Hippocampal formation (tissue), 2 donors: ENCODE data around the gene APOB.

Experiments used
- DNase-seq, 2 donors: peaks; one replicate each; lab custom pipeline; 2025; lab: John Stamatoyannopoulos, UW

APOB gene, protein sequence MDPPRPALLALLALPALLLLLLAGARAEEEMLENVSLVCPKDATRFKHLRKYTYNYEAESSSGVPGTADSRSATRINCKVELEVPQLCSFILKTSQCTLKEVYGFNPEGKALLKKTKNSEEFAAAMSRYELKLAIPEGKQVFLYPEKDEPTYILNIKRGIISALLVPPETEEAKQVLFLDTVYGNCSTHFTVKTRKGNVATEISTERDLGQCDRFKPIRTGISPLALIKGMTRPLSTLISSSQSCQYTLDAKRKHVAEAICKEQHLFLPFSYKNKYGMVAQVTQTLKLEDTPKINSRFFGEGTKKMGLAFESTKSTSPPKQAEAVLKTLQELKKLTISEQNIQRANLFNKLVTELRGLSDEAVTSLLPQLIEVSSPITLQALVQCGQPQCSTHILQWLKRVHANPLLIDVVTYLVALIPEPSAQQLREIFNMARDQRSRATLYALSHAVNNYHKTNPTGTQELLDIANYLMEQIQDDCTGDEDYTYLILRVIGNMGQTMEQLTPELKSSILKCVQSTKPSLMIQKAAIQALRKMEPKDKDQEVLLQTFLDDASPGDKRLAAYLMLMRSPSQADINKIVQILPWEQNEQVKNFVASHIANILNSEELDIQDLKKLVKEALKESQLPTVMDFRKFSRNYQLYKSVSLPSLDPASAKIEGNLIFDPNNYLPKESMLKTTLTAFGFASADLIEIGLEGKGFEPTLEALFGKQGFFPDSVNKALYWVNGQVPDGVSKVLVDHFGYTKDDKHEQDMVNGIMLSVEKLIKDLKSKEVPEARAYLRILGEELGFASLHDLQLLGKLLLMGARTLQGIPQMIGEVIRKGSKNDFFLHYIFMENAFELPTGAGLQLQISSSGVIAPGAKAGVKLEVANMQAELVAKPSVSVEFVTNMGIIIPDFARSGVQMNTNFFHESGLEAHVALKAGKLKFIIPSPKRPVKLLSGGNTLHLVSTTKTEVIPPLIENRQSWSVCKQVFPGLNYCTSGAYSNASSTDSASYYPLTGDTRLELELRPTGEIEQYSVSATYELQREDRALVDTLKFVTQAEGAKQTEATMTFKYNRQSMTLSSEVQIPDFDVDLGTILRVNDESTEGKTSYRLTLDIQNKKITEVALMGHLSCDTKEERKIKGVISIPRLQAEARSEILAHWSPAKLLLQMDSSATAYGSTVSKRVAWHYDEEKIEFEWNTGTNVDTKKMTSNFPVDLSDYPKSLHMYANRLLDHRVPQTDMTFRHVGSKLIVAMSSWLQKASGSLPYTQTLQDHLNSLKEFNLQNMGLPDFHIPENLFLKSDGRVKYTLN (N-terminal part only)

GRCh38 chr2:21043744-21044532, at the start of gene APOB:
APOB (minus strand) TSS chr2:21044073; CDS start chr2:21043945, 128 bp downstream.
- no peak for DNase-seq

GRCh38 chr2:21092308-21092869, 48.5 kb upstream of the APOB start:
- DNase-seq: no peak

GRCh38 chr2:21084401-21084800, 40.5 kb upstream of the APOB start:
- no peak for DNase-seq

DNA sequence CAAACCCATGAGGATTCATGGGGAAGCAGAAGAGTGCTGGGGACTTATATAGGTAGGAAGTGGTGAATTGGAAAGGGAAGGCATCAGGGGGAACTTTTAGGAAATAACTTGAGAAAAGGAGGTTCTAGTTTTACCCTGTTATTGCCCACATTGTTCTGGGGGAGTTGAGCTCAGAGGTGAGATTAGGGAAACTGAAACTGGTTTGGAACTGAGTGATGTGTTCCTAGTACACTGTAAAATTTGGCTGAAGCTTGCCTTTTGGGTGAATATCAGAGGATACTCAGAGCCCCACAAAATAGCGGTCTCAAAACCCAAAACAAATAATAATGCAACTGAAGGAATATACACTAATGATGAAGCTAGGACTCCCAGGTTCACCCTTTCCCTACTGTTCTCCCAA, 39.6 kb upstream of the APOB start:
- DNase-seq: no peak

DNA sequence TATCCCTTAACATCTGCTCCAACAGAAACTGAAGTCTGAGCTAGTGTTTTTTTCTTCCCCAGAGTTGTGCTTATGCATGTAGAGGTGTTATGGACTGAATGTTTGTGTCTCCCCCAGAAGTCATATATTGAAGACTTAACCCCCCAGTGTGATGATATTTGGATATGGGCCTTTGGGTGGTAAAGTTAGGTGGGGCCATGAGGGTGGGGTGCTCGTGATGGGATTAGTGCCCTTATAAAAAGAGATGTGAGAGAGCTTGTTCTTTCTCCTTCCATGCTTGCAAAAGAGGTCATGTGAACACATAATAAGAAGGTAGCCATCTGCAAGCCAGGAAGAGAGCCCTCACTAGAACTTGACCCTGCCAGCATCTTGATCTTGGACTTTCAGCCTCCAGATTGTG, 34.4 kb upstream of the APOB start:
- DNase-seq: no peak

GRCh38 chr2:21072477-21073242, 28.8 kb upstream of the APOB start:
- no peak for DNase-seq

DNA sequence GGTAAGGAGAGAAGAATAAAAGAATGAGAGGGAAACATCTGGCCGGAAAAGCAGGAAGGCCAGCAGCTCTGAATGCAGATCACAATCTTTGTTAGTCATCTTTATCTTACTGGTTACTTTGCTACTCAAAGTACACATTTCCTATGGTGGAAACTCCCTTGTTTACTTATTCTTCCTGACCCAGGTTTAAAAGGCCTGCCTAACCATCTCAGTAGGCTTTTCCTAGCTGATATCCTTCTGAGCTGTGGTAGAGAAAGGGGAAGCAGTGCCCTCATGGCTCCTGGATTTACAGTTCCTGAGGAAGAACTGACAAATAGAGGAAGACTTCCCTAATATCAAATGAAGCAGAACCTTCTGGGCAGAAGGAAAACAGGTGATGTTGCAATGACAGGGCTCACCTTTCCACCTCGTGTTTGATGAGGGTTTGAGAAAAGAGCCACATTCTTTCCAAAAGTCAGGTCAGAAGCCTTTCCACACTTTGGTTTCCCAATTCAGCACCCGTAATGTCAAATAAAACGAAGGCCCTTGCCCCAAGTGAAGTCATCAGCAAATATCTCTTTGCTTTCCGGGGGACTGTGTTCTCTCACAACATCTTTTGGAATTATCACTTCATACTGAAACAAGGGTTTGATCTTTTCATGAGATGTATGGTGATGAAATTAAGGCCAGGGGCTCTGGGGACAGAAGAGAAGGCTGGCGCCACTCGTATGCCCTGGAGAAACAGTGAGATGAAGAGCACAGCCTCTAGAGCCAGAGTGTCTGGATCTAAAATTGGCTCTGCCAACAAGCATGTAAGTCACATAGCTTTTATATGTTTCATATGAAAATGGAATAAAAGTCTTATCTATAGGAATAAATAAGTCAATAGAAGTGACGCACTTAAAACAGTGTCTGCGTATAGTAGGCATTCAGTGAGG, 26.7 kb upstream of the APOB start:
- no peak for DNase-seq

- DNase-seq: no peak
Observed at GRCh38 chr2:21069746-21070340, 26.0 kb upstream of the APOB start.

- DNase-seq: no peak
Observed at GRCh38 chr2:21067859-21068537, 24.1 kb upstream of the APOB start.

GRCh38 chr2:21067125-21067524, 23.3 kb upstream of the APOB start:
- DNase-seq: no peak

GRCh38 chr2:21059885-21060610, 16.2 kb upstream of the APOB start:
- DNase-seq: no peak

GRCh38 chr2:21057097-21057496, 13.2 kb upstream of the APOB start:
- no peak for DNase-seq

DNA sequence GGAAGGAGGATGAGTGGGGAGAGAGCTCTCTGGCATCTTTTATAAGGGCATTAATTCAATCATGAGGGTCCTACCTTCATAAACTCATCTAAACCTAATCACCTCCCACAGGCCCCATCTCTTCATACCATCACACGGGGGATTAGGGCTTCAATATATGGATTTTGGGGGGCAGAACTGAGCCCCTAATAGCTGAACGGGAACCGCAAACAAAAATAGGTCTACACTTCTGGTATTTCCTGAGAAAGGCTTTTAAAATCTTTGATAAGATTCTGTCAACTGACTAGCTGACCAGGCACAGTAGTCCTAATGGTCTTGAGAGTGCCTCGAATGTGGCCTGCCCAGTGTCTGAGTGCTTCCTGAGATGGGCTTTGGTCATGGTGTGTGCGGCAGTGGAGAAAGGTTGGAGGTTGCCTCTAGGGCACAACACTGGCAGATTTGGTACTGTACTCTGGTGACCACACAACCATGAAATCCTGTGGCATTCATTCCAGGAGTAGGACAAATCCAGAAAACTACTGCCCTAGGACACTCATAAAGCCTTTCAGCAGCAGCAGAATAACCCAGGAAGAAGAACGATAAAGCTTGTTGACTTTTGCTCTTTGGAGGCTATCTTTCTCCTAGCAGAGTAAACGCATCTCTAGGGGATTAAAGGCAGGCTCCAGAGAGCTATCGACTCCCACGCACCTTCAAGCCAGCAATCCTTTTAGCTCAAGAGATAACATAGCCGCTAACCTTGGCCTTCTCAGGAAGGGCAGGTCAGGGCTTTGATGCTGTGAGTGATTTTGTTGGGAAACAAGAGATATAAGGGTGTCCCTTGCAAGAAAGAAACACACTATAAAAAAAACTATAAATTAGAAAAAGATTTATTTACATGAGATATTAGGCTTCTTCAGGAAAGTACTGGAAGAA, 12.3 kb upstream of the APOB start:
- no peak for DNase-seq

DNA sequence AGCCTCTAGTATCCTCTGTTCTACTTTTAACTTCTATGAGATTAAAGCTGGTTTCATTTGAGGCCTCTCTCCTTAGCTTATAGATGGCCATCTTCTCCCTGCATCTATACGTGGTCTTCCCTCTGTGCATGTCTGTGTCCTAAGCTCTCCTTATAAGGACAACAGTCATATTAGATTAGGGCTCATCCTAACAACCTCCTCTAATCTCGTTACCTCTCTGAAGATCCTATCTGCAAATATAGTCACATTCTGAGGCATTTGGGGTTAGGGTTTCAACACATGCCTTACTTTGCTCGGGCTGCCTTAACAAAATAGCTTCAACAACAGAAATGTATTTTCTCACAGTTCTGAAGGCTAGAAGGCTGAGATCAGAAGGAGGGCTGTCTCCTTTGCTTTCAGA, 11.6 kb upstream of the APOB start:
- DNase-seq: no peak

DNA sequence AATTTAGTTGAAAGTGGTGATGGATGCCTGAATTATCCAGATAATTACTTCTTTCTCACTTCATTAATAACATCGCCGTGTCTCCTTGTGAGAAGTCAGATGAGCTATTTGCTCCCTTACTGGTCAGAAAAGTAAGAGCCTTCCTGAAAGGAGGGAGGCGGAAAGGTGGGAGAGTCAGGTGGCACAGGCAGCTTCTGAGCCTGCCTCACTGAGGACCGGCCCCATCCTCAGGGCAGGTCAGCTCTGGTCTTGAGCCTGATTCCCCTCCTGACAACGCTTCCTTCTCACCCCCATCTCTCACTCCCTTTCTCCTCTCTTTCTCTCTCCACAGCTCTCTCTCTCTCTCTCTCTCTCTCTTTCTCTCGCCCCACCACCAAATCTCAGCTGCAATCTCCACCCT, 10.1 kb upstream of the APOB start:
- DNase-seq: no peak

- no peak for DNase-seq
Observed at GRCh38 chr2:21052044-21052443, 8.2 kb upstream of the APOB start.
